ENCODE data around the gene TUBGCP6. TPM values are rescaled to one million over a fixed set of nuclear protein-coding genes. Genes with fewer than 3 reads are reported as not detected.
A peak's percentile ranks its signal among the peaks of the same experiment; 100 is the strongest.

TUBGCP6 gene
- total RNA-seq, 1 donor from 2014 or later: 47.6 TPM

DNA sequence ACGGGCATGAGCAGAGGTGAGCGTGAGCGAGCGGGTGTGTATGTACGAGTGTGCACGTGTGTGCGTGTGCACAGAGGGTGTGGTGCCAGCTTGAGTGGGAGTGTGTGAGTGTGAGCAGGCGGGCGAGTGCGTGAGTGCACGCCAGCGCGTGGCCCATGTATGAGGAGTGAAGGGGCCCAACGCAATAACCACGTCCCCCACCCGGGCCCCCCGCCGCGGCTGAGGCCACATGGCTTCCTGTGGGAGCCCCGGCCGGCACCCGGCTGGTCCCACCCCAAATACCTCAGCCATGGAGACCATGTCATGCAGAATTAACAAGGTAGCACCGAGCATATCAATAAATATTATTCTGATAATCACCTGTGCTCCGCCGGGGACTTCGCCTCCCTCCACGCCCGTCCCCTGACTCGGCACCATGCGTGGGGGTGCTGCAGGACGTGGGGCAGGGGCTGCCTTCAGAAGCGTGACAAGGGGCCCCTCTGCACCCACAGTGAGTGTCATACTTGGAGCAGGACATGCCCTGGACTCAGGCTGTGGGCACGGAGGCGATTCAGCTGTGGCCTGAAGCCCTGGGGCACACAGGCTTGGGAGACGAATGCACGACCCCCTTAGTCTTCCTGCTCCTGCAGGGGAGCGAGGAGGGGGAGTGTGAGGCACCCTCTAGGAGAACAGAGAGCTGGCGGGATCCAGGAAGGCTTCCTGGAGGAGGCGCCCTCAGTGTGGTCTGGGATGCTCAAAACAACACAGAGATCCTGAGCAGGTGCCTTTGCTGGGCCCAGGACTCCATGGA is 64.7 kb downstream of the TUBGCP6 start:
- ATAC-seq (no peak), DNase-seq (ENCODE audit: low spot score) (peak; percentile 47)
- intact Hi-C loops (cut with DNase I): no loop called here

DNA sequence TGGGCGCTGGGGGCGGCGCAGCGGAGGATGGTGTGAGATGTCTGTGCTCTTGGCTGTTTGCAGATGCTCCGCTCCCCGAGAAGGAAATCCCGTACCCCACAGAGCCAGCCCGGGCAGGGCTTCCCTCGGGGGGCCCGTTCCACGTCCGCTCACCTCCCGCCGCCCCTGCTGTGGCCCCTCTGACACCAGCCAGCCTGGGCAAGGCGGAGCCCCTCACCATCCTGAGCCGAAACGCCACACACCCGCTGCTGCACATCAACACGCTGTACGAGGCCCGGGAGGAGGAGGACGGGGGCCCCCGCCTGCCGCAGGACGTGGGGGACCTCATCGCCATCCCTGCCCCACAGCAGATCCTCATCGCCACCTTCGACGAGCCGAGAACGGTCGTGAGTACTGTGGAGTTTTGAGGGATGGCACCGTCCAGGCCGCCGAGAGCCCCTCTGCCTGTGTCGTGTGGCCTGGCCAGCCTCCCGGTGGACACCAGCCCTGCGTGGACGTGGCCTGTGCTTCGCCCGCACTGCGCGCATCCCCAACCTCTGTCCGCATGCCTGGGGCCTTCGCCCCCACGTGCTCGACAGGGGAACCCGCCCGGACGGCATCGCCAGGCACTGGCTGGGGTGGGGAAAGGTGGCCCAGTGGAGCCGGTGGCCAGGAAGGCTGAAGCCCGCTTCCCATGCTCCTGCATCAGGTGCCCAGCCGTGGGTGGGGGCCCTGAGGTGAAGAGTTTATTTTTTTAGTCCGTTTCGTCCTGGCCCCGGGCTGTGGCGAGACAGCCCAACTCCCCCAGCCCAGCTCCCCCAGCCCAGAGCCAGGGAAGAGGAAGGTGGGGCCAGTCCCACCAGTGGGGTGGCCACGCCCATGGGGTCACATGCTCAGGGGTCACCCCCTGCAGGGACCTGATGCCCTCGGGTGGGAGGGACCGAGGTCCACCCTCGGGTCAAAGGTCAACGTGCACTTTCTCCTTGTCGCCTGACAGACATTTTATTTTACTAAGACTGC is 65.7 kb downstream of the TUBGCP6 start:
- ATAC-seq (no peak), DNase-seq (ENCODE audit: low spot score) (no peak)
- intact Hi-C loops (cut with DNase I): no loop called here

DNA sequence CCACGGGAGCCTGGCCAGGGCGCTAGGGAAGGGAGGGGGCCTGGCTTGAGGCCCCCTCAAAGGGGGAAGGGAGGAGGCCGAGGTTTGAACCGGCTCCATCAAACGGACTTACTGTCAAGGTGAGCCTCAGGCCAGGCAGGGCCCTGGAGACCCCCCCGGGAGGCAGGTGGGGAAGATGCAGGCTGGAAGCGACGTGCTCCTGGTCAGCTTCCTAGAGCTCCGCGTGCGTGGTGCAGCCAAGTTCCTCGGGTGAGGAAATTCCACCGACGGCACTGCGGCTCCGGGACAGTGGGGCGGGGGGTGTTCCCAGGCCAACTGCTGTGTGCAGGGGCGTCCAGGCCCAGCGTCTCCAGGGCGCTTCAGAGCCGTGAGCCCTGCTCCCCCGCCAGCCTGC is 66.4 kb downstream of the TUBGCP6 start:
- intact Hi-C loops (cut with DNase I): no loop called here
- DNase-seq (ENCODE audit: low spot score) (no peak), ATAC-seq (no peak)

DNA sequence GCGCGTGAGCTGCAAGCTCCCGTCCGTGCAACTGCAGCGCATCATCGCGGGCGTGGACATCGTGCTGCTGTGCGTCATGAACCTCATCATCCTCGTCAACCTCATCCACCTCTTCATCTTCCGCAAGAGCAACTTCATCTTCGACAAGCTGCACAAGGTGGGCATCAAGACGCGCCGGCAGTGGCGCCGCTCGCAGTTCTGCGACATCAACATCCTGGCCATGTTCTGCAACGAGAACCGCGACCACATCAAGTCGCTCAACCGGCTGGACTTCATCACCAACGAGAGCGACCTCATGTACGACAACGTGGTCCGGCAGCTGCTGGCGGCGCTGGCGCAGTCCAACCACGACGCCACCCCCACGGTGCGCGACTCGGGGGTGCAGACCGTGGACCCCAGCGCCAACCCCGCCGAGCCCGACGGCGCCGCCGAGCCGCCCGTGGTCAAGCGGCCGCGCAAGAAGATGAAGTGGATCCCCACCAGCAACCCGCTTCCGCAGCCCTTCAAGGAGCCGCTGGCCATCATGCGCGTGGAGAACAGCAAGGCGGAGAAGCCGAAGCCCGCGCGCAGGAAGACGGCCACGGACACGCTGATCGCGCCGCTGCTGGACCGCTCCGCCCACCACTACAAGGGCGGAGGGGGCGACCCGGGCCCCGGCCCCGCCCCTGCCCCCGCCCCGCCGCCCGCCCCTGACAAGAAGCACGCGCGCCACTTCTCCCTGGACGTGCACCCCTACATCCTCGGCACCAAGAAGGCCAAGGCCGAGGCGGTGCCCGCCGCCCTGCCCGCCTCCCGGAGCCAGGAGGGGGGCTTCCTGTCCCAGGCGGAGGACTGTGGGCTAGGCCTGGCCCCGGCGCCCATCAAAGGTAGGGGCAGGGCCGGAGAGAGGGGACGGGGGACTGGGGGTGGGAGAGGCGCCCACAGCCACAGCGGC is 67.0 kb downstream of the TUBGCP6 start:
- DNase-seq (ENCODE audit: low spot score): peak; percentile 58
- intact Hi-C loops (cut with DNase I): no loop called here
- no peak for ATAC-seq

DNA sequence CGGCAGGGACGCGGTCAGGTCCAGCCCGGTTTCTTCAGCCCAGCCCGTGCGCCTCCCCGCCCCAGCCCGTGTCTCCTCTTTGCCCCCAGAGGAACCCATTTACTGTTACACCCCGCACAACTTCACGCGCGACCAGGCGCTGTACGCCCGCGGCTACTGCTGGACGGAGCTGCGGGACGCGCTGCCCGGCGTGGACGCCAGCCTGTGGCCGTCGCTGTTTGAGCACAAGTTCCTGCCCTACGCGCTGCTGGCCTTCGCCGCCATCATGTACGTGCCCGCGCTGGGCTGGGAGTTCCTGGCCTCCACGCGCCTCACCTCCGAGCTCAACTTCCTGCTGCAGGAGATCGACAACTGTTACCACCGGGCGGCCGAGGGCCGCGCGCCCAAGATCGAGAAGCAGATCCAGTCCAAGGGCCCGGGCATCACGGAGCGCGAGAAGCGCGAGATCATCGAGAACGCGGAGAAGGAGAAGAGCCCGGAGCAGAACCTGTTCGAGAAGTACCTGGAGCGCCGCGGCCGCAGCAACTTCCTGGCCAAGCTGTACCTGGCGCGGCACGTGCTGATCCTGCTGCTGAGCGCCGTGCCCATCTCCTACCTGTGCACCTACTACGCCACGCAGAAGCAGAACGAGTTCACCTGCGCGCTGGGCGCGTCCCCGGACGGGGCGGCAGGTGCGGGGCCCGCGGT is 67.8 kb downstream of the TUBGCP6 start:
- ATAC-seq: no peak
- DNase-seq (ENCODE audit: low spot score): peak; percentile 58

DNA sequence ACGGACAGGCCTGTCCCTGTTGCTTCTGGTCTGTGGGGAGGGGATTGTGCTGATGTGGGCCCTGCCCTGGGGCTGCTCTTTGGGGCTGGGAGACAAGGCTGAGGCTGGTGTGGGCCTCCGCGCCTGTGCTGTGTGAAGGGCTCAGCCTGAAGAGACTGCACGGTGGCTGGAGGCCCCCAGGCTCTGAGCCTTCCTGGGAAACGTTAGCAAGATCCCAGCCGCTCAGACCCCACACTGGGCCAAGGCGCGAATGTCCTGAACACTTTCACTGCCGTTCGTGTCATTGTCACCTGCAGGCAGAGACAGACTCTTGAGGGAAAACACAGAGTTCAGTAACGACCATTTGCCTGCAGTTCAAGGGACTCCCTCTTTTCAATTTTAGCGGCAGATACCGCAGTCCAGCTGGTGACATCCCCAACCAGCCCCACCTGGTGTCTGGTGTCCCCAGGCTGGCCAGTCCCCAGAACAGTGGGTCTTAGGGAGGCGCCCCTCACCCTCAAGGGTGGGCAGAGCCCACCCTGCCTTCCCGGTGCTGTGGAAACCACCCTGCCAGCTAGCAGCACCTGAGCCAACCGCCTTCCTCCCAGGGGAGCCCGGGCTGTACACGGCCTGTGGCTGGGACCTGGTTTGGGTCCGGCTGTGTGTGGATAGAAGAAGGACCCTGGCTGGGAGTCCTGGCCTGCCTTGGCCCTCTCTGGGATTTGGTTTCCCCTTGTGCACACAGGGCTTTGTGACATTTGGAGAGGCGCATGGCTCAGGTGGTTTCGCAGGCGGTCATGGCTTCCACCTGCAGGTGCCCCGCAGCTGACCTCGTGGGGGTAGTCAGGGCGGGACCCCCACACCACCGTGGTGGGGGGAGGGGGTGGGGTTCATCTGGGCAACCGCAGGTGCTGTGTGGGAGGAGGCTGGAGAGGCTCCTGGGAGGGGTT is 68.6 kb downstream of the TUBGCP6 start:
- ATAC-seq: no peak
- intact Hi-C loops (cut with DNase I): no loop called here
- peak; percentile 53 for DNase-seq (ENCODE audit: low spot score)

More for the DNA sequence above, 67.8 kb downstream of the TUBGCP6 start:
- intact Hi-C loops (cut with DNase I): no loop called here

DNA sequence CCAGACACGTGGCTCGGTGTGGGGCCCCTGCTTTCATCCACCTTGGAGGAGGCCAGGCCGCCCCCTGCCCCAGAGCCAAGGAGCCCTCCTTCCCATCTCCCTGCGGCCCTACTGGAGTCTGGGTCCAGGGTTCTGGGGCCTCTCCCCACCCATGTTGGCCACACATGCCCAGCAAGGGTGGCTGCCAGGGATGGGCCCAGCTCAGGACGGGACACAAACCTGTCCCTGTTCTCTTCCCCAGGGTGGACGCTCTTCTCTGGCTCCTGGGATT is 69.7 kb downstream of the TUBGCP6 start:
- ATAC-seq: no peak
- DNase-seq (ENCODE audit: low spot score): no peak
- intact Hi-C loops (cut with DNase I): no loop called here

DNA sequence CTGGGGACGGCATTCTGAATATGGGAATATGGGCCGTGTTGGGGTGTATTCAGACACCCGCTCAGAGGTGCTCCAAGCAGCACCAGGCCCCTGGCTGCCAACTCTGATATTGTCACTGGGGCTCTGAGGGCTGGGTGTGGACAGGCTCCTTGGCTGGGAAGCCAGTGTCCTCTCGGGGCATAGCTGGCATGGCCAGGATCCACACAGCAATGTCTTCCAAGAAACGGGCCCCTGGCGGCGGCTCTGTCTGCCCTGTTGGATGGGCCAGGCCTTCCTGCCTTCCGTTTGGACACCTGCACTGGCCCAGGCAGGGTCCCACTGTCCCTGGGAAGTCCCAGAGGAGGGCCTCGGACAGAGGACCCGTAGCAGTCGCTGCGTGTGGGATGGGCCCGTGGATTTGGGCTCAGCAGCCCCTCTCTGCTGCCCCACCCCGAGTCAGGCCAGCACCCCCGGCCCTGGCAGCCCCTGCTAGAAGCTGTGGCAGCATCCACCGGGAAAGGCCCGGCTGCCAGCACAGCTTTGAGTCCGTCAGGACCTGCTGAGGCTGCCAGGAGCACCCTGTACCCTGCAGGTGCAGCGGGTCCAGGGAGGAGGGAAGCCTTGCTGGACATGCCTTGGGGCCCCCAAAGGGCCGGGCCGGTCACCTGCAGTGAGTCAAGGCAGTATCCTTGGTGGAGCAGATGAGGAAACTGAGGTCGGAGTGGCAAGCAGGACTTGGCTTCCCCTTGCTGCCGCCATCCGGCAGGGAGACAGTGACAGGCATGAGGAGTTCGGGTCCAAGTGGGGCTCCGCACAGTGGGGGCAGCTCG is 70.2 kb downstream of the TUBGCP6 start:
- DNase-seq (ENCODE audit: low spot score) (no peak), ATAC-seq (no peak)
- intact Hi-C loops (cut with DNase I): no loop called here

DNA sequence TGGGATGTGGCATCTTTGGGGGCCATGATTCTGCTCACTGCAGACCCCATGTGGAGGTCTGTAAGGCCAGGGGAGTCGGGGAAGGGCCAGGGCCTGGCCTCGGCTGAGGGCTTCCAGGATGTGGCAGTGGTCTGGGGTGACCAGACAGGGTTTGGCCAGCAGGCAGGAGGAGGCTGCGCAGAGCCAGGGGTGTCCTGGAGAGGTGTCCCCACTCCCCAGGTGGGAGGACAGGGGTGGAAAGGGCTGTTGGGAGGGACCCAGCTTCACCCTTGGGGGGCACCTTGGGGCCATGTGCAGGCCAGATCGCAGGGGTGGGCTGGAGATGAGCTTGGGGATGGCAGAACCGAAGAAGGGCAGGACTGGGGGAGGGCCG is 70.9 kb downstream of the TUBGCP6 start:
- intact Hi-C loops (cut with DNase I): no loop called here
- DNase-seq (ENCODE audit: low spot score) (no peak), ATAC-seq (no peak)

DNA sequence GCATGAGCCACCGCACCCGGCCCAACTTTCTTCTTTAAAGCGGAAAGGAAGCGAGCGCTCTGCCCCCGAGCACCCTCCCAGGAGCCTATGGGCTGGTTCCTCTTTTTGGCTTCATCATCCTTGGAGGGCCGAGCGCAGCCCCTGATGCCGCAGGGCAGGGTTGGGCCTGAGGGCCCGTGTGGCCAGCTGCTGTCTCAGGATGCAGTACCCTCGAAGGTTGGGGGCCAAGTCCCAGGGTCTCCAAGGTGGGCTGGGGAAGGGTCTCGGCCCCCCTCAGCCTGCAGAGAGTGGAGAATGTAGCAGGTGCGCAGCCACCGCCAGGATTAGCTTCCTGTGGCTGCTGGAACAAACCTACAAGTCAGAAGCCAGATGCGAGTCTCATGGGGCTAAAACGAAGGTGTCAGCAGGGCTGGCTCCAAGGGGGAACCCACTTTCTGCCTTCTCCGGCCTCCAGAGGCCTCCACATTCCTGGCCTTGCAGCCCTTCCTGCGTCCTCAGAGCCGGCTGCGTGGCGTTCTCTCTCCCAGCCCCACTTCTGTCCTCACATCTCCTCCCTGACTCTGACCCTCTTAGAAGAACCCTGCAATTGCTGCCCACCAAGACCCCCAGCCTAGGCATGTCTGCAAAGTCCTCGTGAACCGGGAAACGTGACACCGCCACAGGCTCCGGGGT is 71.4 kb downstream of the TUBGCP6 start:
- peak; percentile 39 for ATAC-seq
- DNase-seq (ENCODE audit: low spot score): no peak
- intact Hi-C loops (cut with DNase I): no loop called here

DNA sequence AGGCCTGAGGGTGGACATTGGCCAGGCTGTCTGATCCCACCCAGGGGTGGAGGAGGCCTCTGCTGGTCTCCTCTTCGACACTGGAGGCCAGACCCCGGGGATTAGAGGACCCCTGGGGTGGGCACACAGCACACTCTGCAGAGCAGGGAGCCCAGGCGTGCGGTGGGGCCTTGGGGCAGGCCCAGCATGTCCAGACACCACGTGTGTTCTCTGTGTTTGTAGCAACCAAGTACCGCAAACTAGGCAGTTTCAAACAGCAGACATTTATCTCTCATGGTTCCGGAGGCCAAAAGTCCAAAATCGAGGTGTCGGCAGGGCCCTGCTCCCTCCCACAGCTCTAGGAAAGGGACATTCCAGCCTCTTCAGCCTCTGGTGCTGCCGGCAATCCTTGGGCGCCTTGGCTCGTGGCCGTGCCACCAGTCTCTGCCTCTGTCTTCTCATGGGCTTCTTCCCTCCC is 72.8 kb downstream of the TUBGCP6 start:
- peak; percentile 20 for ATAC-seq
- intact Hi-C loops (cut with DNase I): no loop called here

DNA sequence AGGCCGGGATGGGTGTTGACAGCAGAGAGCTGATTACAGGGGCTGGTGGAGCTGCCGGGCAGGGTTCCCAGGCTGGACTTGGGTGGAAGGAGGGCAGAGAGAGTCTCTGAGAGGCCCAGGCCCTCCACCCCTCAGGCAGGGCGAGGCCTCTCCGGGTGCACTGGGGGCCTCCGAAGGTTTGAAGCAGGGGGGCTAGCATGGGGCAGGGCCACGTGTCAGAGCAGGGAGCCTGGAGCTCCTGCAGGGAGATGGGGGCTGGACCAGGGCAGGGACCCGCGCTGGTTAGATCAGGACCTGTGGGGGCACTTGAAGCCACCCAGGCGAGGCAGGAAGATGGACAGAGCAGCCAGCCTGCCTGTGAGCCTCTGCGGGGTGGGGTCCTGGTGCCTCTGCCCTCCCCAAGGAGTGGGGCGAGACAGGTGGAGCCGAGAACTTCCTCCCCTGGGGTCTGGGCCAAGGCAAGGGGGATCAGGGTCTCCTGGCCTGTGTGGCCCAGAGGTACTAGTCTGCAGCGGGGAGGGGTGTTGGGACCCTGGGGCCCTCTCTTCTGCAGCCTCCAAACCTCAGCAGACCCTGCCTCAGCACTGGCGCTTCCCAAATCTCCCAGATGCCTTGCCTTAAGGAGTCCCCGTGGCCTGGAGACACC is 73.4 kb downstream of the TUBGCP6 start:
- ATAC-seq (peak; percentile 5), DNase-seq (ENCODE audit: low spot score) (no peak)
- intact Hi-C loops (cut with DNase I): no loop called here

More for the DNA sequence above, 72.8 kb downstream of the TUBGCP6 start:
- DNase-seq (ENCODE audit: low spot score): no peak

DNA sequence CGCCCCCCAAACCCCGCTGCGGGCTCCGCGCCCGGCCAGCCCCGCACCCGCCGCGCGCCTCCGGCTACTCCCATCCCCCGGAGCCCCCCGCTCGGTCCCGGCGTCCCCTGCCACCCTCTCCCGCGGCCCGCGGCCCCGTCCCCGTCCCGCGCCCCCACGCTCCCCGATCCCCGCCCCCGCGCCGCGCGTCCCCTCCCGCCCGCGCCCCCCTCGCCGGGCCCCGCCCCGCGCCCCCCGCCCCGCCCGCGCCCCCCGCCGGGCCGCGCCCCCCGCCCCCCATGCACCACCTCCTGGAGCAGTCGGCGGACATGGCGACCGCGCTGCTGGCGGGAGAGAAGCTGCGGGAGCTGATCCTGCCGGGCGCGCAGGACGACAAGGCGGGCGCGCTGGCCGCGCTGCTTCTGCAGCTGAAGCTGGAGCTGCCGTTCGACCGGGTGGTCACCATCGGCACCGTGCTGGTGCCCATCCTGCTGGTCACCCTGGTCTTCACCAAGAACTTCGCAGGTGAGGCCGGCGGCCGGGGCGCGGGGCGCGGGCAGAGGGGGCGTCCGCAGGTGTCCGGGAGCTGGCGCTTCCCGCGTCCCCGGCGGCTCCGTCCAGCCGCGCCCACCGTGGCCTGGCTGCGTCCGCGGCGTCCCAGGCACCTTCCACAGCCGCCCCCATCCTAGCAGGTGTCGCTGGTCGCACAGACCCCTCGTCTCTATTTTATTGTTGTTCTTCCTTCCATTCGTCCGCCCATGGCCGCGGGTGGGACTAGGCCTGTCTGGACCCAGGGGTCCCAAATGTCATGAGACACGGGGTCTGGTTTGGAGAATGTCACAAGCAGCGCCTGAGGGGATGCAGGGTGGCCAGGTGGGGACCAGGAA is 74.1 kb downstream of the TUBGCP6 start, which contains the start of gene PANX2:
Gene PANX2 (plus strand): TSS at position 279 of the 866 bp plus-strand sequence. CDS start 0 bp downstream, at position 279.
- intact Hi-C loops (cut with DNase I): no loop called here
- DNase-seq (ENCODE audit: low spot score) (no peak), ATAC-seq (no peak)

DNA sequence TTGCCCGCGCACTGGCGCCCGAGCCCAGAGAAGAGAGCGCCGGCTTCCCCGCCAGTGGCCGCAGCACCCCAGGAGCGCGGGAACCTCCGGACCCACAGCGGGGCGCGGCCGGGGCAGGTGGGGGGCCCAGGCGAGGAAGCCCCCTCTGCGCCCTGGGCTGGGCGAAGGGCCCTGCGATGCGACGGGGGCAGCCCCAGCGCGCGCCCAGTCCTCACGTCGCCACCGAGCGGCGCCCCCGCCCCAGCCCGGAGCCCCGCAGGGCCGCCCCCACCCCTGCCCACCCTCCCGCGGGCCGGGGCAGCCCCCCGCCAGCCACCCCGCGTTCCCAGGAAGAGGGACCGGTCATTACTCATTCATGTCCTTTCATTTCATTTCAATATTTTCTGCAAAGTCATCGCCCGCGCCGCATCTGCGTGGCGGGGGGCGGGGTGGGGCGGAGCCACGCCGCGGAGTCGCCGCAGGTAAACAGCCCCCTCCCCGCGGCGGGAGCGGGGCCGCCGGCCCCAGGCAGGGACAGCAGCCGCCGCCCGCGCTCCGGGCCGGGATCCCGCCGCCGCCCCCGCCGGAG is 75.0 kb downstream of the TUBGCP6 start:
- intact Hi-C loops (cut with DNase I): no loop called here
- ATAC-seq (no peak), DNase-seq (ENCODE audit: low spot score) (no peak)

Measured in sciatic nerve (tissue), 2 donors.